Stimulated activated CD8-positive, alpha-beta memory T cell treated with anti-CD3 and anti-CD28 coated beads, Interleukin-4, amount 100 ng/mL, for 48 hours (primary cell): ENCODE results near the gene KCNN1.
"Not testable (repeated sequence)": the region's sequence is repeated elsewhere in the genome, so short reads cannot be mapped to it uniquely, and the experiment has no call there.

Experiments used
- DNase-seq: peaks from one replicate; pipeline ENCODE4 v3.0.0-alpha.2; 2020

Gene KCNN1

GRCh38 chr19:18031401-18031800, 64.5 kb downstream of the KCNN1 start:
- DNase-seq, result not testable (repeated sequence)

- not testable (repeated sequence) for DNase-seq
Measured at GRCh38 chr19:18032102-18032501, 65.2 kb downstream of the KCNN1 start.

- no peak for DNase-seq
Measured at GRCh38 chr19:18041054-18041453, 74.1 kb downstream of the KCNN1 start.

GRCh38 chr19:18043676-18044075, 76.8 kb downstream of the KCNN1 start:
- DNase-seq, result no peak

GRCh38 chr19:18044825-18045304, 78.0 kb downstream of the KCNN1 start:
- DNase-seq, result peak; percentile 93

- no peak for DNase-seq
Measured at GRCh38 chr19:18045307-18046050, 78.6 kb downstream of the KCNN1 start.

- peak; percentile 59 for DNase-seq
Measured at GRCh38 chr19:18046059-18046718, 79.3 kb downstream of the KCNN1 start.

GRCh38 chr19:18049385-18049784, 82.5 kb downstream of the KCNN1 start:
- DNase-seq, result no peak
